GM21528 (cell line): ENCODE measurements around the gene HPCAL1.

ENCODE experiments used
- ATAC-seq: cut with Tn5 transposase; IDR thresholded peaks from one replicate; pipeline ENCODE4 v1.9.1; 2021; ENCODE audit warnings: mild to moderate bottlenecking, moderate library complexity; ENCODE audit not compliant: unreplicated experiment, low FRiP score

The HPCAL1 gene

DNA sequence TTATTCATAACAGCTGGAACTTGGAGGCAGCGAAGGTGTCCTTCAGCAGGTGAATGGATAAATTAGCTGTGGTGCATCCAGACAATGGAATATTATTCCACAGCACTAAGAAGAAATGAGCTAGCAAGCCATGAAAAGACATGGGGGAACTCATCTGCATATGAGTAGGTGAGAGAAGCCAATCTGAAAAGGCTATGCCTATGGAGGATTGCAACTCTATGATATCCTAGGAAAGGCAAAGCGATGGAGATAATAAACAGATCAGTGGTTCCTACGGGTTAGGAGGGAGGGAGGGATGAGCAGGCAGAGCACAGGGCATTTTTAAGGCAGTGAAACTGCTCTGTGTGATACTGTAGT is 79.3 kb downstream of the HPCAL1 start:
- ATAC-seq: no peak

DNA sequence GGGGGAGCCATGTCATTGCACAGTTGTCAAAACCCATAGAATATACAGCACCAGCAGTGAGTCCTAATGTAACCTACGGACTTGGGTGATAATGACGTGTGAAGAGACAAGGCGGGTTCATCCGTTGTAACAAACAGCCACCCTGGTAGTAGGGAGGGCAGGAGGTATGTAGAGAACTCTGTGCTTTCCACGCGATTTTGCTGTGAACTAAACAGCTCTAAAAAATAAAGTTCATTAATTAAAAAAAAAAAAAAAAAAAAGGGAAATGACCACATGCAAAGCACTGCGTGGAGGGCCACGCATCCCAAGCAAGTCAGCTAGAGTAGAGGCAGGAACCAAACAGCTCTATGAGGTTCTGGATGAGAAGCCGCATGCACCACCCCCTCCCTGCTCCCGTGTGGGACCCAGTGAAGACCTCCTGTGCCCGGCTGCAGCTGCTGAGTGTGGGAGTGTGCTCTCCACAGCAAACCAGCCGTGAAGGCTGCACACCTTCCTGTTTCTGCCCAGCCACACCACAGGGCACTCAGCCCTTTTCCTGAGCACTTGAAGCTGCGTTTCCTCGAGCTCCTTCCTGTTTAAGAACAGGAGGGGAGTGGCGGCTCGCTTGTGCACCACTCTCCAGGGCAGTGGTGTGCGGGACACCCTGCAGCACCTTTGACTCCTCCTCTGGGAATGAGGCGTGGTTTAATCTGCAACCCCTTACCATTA is 79.8 kb downstream of the HPCAL1 start:
- peak; percentile 48 for ATAC-seq

DNA sequence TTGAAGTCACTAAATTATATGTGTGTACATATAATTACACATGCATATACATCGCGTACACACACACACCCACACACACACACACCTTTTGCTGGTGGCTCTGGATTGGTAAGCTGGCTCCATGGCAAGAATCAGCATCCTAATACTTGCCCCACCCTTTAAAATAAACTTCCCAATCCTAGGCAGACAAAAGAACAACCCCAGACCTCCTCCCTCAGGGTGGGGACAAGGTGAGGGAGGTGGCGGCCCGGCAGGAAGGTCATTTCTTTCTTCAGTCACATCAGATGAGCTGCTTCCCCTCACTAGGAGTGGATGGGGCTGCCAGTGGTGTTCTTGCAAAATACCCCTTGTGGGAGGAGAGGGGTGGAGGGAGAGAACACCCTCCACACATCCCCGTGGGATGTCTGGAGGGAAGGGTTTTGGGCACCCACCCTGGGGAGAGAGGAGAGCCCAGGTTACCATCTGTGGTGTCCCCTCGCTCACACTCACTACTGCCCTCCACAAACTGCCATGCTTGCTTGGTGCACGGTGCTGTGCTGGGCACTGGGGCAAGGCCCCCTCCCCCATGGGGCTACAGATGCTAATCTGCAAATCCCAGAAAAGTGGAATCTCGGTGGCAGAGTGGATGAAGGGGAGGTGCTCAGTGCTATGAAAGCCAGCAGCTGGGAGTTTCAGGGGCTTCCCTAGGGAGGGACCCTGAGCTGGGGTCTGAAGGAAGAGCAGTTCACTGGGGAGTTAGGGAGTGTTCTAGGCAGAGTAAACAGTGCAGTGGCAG is 81.4 kb downstream of the HPCAL1 start:
- no peak for ATAC-seq

DNA sequence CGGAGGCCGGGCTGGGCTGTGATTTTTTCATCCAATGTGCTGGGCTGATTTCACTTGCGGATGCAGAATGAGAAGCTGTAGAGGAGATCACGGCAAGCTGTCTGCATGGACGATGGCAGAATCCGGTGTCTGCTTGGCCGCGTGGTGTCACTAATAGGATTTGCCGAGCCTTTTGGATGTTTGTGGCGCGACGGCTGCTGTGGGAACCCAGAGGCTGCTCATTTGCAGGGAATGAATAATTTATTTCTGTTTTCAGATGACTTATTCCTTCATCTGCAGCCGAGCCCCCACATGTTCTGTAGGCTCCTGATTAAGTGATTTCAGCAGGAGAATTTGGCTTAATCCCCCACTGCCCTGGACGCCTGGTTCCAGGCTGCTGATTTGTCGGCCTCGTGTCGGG is 82.8 kb downstream of the HPCAL1 start:
- no peak for ATAC-seq

DNA sequence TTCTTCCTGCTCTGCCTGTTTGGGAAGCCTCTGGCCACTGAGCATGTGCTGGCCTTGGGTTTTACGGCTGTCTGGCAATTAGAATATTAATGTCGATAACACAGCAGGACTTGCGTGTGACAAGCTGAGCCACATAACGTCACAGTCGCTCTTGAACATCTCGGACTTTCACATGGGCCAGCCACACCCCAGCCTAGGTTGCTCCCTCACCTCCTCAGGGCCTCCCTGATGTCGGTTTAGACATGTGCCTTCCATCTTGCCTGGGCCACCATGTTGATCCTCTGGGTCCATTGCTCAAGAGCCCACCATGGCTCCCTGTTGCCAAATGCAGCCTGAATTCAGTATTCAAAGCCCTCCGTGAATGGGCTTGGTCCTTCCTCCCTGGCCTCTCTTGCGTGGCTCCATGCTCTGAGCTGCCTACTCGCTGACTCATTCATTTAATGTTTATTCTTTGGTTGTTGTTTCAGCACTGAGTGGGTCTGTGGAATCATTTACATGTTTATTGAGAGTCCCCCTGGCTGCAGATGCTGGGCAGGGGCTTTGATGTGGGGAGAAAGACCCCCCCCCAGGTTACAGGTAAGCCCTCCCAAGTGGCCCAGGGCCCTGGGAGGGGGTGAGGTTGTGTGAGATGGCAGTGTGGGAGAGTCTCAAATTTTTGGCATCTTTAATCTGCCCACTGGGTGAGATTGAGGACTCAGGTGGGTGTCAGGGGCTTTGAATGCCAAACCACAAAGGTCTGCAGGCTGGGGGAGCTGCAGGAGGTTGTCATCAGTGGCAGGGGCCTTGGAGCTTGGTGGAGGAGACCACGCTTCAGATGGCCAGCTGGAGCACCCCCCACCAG is 83.4 kb downstream of the HPCAL1 start:
- ATAC-seq: no peak

DNA sequence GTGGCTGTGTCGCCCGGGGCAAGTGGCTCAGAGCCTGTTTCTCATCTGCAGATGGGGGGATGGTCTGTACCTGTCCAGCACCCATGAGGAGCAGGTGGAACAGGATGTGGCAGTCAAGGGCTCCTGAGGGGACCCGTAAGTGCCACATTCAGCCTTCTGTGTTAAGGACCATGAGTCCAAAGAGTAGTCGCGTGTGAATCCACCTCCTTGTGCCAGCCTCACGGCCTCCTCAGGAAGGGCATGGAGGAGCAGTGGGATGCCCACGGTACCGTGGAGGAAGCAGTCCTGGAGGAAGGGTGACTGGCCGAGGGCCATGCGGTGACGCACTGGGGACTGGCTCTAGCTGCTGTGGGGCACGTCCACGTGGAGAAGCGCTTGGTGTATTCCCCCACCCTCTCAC is 84.3 kb downstream of the HPCAL1 start:
- no peak for ATAC-seq

DNA sequence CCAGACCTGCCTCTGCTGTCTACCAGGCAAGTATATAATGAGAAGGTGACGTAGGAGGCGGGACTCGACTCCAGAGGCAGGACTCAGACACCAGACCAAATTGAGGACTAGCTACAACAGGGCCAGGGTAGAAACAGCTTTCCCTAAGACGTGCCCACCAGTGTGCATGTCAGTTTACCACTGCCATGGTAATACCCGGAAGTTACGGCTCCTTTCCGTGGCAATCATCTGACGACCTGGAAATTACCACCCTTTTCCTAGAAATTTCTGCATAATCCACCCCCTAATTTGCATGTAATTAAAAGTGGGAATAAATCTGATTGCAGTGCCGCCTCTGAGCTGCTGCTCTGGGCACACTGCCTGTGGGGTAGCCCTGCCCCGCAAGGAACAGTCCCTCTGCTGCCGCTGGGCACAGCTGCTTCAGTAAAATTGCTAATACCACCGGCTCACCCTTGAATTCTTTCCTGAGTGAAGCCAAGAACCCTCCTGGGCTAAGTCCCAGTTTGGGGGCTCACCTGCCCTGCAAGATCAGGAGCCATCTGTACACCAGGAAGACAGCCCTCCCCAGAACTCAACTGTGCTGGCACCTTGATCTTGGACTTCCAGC is 86.4 kb downstream of the HPCAL1 start:
- no peak for ATAC-seq

DNA sequence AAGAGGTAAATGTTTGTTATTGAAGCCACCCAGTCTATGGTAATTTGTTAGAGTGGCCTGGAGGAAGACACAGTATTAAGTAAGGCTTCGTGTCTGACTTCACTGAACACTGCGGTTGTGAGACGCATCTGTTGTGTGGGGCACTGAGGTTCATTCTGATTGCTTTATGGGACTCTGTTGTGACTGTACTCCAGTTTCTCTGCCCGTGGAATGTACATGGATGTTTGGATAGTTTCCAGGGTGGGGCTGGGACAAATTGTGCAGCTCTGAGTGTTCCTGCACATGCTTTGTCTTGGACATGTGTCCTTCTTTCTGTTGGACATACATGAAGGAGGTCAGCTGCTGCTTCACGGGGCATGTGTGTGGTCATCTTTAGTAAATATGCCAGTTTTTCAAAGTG is 86.9 kb downstream of the HPCAL1 start:
- ATAC-seq: no peak

DNA sequence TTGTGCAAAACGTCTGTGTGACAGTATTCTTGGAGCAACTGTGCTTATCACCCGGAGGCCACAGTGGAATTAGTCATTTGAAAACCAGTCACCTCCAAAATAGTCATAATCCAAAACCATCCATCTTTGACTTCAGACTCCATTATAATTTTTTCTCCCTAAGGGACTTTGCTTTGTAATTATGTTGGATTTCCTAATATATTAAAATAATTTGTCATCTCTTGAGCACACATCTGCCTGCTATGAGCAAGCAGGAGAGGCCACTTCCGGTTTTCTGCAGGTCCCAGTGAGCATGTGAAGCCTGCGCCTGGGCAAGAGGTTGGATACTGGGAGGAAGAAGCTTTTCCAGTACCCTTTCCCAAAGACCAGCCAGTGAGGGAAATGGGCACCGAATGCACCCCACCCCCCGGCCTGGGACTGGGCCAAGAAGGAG is 87.7 kb downstream of the HPCAL1 start:
- ATAC-seq: no peak

DNA sequence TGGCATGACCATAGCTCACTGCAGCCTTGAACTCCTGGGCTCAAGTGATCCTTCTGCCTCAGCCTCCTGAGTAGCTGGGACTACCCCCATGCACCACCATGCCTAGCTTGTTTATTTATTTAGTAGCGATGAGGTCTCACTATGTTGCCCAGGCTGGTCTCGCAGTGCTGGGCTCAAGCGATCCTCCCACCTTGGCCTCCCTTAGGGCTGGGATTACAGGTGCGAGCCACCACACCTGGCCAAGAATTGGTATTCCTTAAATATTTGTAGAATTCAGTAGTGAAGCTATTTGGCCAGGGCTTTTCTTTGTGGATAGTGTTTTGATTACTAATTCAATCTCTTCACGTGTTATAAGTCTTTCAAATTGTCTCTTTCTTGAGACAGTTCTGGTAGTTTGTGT is 89.4 kb downstream of the HPCAL1 start:
- no peak for ATAC-seq

DNA sequence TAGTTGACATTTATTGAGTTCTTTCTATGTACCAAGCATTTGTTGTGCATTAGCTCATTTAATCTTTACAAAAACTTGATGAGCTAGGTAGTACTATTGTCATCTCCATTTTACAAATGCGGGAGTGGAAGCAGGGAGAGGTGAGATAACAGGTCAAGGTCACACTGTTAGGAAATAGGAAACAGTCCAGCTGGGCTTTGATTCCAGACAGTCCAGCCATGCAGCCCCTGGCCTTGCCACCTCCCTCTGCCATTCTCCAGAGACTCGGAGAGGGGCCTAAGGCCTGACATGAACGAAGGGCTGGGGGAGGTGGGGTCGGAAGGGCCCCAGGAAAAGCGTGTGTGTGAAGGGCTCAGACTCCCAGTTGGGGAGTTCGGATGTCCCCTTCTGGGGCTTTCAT is 89.8 kb downstream of the HPCAL1 start:
- ATAC-seq: no peak

DNA sequence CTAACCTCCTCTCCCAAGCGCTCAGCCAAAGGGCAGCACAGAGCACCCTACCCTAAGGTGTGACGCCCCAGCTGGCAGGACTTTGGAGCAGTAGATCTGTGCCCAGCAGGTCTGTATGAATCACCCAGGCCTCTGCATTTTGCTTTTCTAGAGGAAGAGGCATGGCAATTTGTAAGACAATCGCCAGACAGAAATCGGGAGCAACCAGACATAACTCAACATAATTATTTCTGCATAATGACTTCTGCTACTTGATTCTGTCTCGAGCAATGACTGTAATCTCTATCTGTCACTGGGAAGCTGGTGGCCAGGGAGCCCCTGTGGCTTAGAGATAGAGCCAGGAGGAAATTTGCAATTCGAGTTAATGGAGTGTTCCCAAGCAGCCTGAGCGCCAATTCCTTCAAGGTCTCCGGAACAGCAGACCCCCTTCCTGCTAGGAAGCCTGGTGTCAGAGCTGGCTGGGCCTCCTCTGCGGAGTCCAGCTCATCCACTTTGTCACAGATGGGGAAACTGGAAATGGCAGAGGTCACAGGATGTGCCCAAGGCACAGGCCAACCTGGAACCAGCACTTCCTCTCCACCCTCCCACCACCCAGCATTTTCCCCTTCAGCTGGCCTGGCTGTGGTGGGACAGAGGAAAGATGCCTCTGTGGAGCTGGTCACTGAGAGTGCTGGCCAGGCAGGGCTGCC is 90.4 kb downstream of the HPCAL1 start:
- ATAC-seq: no peak

DNA sequence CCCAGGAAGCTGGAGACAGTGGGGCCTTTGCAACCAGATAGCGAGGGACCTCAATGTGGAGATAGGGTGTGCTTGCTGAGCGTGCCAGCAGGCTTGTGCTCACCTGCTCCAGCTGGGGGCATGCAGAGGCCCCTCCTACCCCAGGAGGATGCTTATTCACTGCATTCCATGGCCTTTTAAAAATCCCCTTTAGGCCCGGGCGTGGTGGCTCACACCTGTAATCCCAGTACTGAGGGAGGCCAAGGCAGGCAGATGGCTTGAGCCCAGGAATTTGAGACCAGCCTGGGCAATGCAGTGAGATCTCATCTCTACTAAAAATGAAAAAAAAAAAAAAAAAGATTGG is 90.9 kb downstream of the HPCAL1 start:
- no peak for ATAC-seq

DNA sequence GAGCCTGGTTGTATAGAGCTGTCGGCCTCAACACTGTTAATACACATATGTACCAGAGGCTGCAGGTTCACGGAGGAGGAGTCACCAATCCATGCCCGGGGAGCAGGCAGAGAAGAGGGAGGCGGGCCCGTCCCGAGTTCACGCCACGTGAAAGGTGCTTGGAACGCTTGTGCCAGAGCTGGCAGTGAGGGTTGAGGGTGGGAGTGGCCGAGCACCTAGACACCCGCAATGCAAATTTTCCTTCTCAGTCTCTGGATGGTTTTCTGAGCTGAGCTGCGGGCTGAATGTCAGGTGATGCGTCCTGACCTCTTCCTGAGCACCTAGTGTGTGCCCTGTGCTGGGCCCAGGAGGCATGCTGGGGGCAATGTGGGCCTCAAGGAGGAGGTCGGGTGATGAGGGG is 93.2 kb downstream of the HPCAL1 start:
- ATAC-seq: no peak

DNA sequence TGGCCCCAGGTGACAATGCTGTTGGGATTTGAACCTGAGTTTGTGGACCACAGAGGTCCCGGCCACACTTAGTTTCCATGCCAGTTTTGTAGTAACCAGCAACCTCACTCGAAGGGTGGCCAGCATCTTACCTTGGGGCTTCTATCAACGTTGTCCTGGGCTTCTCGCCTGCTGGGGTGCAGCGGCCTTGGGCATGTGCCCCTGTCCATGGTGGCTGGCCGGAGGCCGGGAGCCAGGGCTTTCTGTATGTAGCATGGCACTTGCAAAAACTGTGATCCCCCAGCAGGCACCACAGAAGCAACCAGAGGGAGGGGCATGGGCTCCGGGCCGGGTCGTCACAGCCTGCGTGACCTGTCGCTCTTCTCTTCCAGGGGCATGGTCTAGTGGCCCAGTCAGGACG is 93.8 kb downstream of the HPCAL1 start:
- ATAC-seq: no peak

DNA sequence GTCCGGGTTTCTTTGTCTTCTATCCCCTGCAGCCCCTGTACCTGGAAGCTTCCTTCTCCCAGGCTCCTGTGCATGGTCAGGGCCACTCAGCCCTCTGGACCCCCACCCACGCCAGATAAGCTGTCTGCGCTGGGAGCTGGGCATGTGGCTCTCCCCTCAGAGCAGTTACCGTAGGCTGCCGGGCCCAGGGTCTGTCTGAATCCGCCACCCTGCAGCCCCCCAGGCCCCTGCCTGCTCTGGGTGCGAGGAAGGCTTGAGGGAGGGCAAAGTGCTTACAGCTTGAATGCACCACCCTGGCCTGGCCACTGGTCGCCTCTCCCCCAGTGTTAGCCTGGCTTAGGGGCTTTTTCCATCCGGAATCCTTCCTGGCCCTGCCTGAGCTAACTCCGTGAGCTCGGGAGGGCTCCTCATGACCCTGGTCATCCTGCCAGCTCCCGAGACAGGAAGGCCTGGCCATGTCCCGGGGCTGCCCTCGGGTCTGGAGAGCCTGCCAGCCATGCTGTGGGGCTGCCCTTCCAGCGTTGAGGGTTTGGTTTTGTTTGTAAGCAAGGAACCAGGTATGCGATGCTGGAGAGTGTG is 94.7 kb downstream of the HPCAL1 start:
- no peak for ATAC-seq

DNA sequence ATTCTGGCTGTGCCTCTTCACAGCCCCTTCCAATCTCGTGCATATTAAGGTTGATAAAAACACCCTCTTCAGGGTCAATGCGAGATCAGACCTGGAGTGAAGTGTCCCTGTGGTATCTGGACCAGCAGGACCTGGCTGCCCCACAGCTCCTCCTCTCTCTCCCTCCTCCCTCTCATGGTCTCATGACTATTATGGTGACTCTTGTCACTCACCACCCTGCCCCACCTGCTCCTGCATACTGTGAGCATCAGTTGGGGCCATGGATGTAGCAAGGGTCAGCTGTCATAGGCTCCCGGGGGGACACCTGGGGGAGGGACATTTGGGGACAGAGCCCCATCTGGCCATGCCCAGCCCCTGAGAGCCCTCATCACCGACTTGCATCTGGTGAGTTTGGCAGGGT is 95.2 kb downstream of the HPCAL1 start:
- ATAC-seq: no peak

DNA sequence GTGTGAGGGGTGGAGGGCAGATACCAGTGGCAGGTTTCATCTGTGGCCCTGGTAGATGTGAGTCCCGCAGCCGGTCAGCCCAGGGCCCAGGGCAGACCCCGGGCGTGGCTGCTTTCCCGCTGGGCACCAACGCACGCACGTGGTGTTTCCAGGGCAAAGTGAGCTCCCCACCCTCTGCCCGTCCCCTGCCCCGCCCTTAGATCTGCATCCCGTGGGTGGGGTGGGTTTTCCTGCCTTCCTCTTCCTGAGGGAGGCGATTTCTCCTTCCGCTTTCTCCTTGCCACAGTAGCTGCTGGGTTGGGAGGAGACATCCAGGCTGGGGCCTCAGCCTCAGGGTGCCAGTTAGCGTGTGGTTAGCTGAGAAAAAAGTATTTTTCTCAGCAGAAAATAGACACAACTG is 95.8 kb downstream of the HPCAL1 start:
- ATAC-seq: no peak

DNA sequence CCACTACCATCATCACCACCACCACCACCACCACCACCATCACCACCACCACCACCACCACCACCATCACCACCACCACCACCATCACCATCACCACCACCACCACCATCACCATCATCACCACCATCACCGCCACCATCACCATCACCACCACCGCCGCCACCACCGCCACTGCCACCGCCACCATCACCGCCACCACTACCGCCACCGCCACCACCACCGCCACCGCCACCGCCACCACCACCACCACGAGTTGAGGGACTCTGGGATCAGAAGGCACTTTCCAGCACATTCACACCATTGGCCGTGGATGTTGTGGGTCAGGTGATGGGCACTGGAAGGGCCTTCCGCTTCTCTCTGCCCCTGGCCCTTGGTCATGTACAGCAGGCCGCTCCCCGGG is 96.7 kb downstream of the HPCAL1 start:
- no peak for ATAC-seq

DNA sequence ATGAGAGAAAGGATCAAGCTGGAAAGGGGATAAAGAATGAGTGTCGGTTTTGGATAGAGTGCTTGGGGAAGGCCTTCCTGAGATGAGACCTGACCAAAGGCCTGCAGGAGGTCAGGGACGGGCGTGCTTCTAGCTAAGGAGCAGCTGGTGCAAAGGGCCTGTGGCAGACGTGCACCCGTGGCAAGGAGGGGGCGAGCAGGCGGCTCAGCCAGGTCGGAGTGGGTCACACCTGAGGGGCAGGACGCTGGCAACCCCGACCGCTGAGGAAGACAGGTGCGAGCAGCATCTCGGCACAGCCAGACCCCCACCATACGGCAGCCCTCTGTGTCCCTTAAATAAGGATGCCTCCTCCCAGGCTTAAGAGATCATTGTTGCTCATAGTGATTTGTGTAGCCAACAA is 97.3 kb downstream of the HPCAL1 start:
- no peak for ATAC-seq
